SIG-M5 (cell line): ENCODE data around the gene SRPX.

Experiments used
- DNase-seq: peaks from one replicate; lab custom pipeline; 2025; lab: John Stamatoyannopoulos, UW

SRPX gene, protein sequence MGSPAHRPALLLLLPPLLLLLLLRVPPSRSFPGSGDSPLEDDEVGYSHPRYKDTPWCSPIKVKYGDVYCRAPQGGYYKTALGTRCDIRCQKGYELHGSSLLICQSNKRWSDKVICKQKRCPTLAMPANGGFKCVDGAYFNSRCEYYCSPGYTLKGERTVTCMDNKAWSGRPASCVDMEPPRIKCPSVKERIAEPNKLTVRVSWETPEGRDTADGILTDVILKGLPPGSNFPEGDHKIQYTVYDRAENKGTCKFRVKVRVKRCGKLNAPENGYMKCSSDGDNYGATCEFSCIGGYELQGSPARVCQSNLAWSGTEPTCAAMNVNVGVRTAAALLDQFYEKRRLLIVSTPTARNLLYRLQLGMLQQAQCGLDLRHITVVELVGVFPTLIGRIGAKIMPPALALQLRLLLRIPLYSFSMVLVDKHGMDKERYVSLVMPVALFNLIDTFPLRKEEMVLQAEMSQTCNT

DNA sequence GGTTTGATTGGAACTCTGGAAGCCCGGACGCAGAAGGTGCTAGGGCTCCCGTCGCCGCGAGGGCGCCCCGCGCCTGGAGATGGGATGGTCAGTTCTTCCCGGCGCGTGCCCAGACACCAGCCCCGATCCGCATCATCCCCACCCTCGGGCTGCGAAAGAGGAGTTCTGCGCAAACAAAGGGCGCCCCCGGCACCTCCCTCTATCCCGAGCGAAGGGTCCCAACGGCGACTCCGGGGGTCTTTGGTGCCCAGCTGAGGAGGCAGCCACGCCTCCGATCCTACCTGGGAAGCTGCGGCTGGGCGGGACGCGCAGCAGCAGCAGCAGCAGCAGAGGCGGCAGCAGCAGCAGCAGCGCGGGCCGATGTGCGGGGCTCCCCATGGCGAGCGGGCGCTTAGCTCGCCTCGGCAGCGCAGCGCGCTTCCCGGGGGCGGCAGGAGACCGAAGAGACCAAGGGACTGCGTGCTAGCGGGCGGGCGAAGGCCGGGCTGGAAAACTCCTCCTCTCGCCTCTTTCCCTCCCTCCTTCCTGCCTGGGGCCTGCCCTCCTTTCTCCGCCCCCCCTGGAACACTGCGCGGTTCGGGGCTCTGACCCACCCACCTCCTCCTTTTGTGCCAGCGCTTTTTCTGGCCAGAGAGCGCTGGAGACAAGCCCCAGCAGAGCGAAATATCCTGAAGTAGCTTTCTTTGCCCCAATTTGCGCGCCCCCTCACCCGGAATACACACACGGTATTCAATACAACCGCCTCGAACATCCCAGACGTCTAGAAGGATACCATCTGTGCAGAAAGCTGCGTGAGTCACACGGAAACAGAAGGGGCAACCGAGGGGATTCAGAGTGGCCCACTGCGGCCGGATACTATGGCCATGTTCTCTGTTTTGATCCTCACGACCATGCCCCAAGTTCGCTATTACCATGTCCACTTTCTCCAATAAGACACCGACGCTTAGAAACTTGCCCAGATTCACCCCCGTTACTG is at the start of gene SRPX:
SRPX (minus strand) TSS at position 457 of the 976 bp plus-strand sequence; CDS start at position 378, 79 bp downstream.
- DNase-seq: no peak

DNA sequence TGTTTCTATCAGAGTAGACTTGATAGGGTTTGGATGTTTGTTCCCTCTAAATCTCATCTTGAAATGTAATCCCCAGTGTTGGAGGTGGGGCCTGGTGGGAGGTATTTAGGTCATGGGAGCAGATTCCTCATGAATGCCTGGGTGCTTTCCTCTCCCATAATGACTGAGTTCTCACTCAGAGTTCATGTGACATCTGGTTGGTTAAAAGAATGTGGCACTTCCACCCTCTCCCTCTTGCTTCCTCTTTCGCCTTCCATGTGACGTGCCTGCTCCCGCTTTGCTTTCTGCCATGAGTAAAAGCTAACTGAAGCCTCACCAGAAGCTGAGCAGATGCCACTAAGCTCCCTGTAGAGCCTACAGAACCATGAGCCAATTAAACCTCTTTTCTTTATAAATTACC is 47.3 kb upstream of the SRPX start:
- DNase-seq: no peak

DNA sequence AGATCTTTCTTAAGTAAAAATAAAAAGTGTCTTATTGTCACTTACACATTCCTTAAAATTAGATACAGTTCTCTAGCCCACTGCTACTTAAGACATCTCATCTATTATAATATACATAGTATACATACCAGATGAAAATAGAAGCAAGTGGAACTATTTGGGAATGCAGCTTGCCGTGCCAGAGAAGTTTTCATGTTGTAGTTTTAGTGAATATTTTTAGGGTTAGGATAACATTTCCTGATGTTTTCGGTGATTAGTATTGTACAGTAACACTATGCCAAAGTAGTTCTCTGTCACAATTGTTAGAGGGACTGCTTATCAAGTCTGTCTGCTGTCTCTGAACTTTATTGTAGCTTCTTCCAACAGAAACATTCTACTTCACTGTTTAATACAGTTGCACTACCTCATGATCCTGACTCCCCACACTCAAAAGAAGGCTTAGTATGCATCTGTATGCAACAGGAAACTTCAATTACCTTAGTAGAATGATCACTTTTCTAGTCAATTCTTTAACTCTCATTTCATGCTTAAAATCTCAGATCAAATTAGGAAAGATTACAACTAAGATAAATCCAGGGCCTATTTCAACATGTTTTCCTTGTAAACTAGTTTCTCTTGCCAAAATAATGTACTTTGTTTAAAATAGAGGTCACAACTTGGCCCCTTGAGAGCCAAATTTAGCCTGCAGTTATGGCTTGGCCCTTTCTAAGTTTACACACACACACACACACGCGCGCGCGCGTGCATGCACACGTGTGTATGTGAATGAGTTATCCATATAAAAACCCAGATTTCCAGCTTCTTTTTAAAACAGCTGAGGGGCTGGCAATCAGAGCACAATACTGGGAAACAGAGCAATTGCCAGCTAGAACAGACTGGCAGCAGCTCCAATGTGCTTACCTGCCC is 42.3 kb upstream of the SRPX start:
- DNase-seq: no peak

DNA sequence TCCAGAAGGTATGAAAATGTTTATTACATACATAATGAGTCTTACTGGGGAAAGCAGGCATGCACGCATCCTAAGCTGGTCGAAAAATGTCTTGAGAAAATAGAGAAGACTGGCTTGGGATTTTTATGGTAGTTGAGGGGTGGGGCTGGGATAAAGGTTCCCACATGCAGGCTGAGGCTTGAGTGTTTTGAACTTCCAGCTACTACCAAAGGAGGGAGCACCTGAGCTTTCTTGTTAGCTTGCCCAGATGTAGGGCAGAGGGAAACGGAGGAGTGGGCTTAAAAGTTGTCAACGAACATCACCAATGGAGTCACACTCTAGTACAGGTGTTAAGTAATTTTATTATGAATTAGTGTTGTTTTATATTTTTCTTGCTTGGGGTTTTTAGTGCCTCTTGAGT is 39.6 kb upstream of the SRPX start:
- no peak for DNase-seq

DNA sequence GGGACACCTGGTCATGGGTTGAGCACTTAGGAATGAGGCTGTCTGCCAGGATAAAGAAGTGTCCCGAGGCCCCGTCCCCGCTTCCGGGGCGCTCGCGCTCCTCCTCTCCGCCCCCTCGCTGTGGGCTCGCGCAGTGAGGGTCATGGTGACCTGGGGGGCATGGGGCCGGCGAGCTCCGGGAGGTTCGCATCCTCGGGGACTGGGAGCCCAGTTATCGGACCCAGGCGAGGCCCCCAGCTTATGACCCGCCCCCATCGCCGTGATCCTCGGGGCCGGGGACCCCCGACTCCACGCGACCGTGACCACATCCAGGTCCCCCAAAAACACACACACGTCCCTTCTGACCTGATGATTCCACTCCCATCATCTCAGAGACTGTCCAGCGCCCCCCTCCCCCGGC is 35.3 kb upstream of the SRPX start:
- DNase-seq: no peak

GRCh38 chrX:38249965-38250364 is 29.3 kb upstream of the SRPX start:
- DNase-seq: no peak

GRCh38 chrX:38247051-38247450 is 26.4 kb upstream of the SRPX start:
- no peak for DNase-seq

DNA sequence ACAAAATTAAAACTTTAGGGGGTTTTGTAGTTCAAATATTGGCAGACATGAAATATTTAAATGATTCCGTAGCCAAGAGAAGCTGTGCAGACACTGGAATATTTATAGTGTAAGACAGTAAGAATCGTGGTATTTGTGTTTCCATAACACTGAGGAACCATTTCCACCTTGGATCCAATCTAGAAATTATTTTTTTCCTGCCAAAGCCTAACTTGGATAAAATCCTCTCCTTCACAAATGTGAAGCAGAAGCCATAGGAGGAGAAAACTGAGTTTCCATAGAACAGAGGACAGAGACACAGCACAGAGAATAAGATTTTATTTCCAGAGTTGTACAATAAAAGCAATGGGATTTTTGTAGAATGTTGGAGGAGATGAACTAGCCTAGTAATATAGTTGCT is 19.9 kb upstream of the SRPX start:
- no peak for DNase-seq

DNA sequence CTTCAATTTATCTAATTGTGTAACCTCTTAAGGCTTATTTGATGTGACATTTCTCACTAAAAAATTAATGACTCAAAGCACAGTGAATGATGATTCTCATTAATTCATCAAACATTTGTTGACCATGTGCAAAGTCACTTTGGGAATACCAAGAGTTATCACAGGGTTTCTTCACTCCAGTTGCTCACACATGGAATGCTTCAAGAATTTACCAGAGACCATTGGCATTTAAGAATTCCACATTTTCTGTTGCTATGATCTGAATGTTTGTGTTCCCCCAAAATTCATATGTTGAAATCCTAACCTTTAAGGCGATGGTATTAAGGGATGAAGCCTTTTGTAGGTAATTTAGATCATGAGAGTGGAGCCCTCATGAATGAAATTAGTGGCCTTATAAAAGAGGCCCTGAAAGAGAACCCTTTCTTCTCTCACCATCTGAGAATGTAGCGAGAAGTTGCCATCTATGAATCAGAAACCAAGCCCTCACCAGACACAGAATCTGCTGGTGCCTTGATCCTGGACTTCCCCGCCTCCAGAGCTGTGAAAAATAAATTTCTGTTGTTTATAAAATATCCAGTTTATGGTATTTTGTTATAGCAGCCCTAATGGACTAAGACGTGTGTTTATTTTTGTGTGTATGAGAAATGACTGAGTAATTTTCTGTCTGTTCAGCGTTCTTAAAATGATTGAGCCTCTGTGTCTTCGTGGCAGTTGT is 16.4 kb upstream of the SRPX start:
- DNase-seq: no peak

- no peak for DNase-seq
Observed at GRCh38 chrX:38233891-38234667, 13.4 kb upstream of the SRPX start.

GRCh38 chrX:38232079-38232686 is 11.5 kb upstream of the SRPX start:
- DNase-seq: no peak

- no peak for DNase-seq
Observed at GRCh38 chrX:38225093-38225492, 4.4 kb upstream of the SRPX start.

- DNase-seq: no peak
Observed at GRCh38 chrX:38224160-38224559, 3.5 kb upstream of the SRPX start.

DNA sequence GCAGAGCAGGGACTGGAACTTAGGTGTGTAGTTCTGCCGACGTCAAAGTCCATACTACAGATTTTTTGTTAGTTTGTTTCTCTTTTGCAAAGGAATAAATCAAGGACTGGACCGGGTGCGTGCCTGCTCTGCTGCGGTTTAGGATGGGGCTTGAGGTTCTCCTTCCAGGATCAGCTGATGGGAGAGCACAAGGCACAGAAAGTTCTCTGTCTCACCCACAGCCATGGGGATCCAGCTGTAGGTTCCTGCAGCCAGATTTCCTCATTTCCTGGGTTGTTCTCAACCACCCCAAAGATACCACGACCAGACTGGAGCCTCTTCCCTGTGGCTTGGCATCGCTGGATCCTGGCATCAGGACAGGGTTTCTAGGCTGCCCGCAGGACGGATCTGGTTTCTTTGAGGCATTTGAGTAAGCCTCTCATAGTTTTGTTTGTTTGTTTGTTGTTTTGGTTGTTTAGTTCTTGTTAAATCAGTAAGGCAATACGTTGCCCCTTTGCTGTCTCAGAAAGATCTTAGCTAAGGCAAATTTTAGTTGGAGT is 789 bp upstream of the SRPX start:
- DNase-seq: no peak

- no peak for DNase-seq
Observed at GRCh38 chrX:38220024-38220414, 652 bp downstream of the SRPX start.

DNA sequence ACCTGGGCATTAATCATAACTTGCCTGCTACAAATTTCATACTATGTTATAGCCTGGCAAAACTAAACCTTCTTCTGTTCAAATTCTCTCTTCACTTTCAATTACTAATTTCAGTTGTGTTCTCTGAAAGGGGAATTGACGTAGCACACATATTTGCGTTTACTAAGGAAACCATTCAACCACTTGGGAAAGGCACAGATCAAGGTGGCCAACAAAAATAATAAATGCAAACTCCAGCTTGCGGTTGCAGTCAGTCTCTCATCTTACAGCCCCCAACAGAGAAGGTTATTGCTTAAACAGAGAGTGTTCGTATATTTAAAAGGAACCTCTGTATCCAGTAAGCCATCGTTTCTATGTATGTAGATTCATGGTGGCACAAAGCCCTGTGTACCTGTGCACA is 4.0 kb downstream of the SRPX start:
- DNase-seq: no peak

GRCh38 chrX:38214551-38215531 is 5.8 kb downstream of the SRPX start:
- no peak for DNase-seq

DNA sequence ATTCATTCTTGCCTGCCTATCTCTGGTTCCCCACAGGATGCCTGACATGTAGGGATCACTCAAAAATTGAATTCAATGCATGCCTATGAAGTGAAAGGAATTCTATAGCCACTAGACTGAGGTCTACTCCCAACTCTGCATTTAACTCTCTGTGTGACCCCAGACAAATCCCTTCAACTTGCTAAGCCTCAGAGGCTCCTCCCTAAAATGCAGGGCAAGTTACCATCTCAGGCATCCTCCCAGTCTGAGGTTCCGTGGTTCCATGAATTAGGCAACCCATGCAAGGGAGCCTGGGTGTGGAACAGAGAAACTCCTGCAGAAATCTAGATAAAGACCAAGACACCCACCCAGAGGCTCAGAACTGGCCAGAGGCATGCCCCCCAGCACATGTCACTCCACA is 6.6 kb downstream of the SRPX start:
- DNase-seq: no peak
